ENCODE results near the gene ZNF184.
A peak's percentile ranks its signal among the peaks of the same experiment; 100 is the strongest.

ZNF184 gene

DNA sequence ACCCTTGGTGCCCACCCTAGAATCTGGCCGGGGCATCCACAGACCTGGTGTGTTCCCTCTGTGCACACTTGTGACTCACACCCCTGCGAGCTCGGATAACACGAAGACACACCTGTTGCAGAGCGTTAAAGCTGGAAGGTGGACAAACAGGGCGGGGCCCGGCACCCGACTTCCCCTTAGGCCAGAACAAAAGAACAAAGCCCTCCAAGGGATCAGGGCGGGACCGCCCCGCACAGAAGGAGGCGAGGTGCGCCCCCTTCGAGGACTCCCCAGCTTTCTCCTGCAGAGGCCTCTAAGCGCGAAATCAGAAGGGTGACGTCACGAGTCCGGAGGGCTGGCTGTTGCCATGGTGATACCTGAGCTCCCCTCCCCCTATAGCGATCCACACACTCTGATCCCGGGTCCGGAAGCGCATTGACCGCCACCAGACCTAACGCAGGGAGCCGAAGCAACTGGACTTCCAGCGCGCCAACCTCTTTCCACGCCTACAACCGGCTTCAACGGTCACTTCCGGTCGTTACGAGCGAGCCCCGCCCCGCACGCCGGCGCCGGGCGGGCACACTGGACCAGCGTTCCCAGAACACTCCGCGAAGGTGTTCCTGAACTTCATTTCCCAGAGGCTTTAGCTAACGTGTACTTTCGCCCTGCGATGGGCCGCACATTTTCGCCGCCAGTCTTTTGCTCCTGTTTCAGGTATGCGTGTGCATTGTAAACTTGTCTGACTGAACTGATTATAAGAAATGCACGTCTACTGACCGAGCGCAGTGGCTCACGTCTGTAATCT lies at the start of gene ZNF184:
Gene ZNF184, minus strand, starts transcription at position 489 of the 784 bp plus-strand sequence. CDS start 811 bp downstream, outside the sequence.
- DNase-seq: peak; percentile 79

DNA sequence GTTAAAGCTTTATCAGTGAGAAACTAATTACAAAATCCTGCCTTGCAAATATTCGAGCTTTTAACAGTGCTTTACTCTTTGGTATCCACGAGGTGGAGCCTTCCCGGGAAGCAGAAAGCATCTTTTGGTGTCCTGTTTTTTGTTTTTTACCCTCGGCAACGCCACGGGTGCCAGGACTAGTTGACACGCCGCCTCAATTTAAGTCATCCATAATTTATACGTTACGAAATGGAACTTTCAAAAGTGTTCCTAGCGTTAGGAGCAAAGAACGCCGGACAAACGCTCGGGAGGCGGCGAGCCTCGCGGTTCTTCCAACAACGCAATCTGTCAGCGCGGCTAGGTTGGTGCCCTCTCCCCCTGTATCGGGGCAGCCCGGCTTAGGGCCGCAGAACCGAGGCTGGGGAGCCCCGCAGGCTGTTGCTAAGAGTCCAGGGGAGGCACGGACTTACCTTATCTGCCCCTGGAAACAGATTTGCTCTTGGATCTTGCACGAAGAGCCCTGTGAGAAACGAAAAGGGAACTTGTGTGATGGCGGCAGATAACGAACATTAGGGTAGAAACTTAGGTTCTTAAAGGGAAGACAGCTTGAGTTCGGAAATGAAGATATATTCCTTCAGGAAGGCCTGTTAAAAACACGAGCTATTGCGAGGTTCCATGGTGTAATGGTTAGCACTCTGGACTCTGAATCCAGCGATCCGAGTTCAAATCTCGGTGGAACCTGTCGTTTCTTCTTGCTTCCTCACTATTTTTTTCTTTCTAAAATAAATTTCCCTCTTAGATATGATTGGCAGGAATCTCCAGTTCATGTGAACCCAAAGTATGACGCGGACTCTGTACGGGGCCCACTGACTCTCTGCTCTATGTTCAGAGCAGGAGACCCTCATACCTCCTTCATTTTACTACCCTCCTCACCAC lies 46.2 kb upstream of the ZNF184 start:
- DNase-seq: peak; percentile 29

DNA sequence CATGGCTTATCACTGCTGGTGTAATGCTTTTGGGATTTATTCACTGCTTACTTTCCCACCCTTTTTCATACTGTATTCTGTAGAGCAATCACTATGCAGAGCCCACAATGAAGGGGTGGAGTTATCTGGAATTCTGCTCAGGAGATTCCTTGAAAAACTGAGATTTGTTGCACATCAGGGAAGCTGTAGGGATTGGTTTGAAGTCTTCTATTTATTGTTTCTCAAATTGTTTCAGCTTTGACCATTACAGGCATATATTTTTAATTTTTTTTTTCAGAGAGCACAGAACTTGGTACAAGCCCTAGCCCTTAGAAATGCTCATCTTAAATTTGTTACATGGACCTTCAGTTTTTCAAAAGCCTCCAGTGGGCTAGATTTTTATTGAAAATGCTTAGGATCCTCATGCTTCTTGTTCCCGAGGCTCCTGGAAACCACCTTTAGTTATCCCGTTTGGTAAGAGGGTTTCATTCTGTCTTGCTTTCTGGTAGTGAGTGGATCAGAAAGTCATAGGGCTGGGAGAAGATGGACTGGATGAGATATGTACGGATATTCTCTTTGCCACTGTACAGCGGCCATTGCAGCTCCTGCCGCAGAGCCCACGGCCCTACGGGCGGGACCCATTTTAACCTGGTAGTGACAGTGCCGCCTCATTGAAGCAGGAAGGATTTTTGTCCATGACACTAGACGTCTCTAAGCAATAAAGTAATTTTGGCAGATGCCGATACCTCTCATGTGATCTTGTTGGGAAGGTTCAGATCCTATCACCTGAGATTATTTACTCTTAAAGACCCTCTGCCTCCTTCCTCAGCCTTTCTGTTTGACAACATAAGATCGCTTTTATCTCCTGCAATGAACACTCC lies 45.3 kb upstream of the ZNF184 start:
- DNase-seq: no peak

DNA sequence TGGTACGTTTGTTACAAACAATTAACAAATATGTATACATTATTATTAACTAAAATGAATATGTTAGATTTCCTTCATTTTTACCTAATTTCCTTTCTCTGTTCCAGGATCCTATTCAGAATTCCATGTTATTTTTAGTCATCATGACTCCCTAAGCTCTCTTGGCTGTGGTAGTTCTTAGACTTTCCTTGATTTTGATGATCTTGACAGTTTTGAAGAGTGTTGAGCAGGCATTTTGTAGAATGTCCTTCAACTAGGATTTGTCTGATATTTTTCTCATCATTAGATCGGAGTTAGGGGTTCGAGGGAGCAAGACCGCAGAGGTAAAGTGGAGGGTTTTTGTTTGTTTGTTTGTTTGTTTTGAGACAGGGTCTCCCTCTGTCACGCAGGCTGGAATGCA lies 44.3 kb upstream of the ZNF184 start:
- no peak for DNase-seq

DNA sequence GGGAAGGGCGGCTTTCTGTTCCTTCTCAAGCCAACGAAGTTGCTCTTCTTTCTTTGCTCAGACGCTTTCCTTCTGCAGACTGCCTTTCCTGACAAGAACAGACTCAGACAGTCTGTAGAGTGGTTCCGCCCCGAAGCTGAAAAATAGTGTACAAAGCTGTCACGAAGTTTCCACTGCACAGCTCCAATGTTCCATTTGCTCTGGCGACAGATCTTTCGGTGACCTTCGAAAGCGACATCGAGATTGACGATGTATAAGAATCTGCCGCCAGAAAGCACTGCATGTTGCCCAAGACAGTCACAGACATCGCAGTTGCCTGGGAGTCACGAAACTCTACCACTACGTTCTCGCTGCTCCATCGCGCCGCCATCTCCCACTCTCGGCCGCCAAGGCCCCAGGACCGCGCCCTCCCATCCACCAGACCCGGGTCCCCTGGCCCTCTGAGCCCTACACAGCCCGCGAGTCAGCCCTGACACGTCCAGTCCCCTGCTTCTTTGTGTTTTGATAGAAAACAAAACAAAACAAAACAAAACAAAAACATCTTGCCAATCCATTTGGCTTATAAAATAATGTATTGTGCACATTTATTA lies 42.1 kb upstream of the ZNF184 start:
- DNase-seq: no peak

DNA sequence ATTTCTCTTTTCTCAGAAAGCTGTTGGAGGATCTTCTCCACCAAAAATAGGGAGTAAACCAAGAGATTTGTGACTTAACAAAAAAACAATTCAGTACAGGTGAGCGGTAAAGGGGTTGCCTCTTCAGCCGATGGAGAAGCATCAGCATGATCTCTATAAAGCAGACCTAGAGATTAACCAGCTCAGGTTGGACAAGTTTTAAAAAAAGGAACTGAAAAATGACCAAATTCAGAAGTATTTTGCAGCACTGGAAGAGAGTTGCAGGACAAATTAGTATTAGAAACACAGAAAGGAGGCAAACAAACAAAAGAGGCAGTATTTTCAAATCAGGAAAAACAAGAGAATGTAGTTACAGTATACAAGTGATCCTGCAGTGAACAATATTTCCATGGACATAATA lies 39.6 kb upstream of the ZNF184 start:
- DNase-seq: no peak

DNA sequence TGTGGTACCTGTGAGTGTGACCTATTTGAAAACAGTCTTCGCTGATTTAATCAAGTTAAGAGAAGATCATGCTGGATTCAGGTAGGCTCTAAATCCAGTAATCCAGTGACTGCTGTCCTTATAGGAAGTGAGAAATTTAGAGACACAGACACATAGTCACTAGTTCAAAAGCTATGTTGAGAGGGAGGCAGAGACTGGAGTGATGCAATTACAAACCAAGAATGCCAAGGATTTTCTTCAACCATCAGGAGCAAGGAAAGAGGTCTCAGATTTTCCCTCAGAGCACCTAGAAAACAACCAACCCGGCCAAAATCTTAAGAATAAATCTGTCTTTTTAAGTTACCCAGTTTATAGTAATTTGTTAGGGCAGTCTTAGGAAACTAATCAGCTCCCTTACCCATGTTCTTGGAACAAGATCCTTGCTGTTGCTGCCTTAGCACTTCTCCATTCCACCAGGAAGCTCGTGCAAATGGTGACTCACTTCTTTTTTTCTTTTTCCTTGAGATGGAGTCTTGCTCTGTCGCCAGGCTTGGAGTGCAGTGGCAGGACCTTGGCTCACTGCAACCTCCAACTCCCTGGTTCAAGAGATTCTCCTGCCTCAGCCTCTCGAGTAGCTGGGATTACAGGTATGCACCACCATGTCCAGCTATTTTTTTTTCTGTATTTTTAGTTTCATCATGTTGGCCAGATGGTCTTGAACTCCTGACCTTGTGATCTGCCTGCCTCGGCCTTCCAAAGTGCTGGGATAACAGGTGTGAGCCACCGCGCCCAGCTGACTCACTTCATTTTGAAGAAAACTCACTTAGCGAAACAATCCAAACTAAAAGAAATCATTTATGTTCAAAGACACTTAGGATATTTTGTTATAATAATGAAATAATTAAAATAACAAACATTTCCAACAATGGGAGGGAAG lies 34.4 kb upstream of the ZNF184 start:
- no peak for DNase-seq

DNA sequence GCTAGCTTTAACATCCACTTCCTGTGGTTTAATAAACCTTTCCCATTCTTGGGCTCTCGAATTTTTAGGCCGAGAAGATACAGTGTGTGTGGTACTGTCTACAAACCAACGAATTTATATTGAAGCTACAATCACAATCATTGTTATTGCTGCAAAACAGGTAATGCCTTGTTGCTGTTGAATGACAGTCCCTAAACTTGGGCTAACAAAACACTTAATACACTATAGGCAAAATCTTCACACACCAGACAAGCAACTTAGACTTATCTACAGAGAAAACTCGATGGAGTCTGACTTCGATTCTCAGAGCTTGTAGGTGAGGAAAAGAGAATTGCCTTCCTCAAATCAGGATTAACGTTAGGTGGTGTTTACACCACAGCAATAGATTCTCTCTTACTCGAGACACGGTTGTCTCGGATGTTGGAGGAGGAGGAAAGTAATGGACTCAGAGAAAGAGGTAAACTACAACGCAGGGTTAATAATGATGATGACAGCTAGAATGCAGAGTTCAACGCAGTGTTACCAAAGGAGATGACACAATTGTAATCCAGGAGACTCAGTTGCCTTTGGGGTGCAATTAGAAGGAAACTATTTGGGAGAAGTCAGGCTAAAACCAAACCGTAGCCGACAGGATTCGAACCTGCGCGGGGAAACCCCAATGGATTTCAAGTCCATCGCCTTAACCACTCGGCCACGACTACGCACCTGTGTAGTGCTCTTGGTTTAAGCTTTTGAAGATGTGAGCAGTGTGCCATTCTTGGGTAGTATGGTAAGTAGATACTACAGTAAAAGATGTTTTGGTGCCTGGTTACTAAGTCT lies 32.5 kb upstream of the ZNF184 start:
- DNase-seq: peak; percentile 23

DNA sequence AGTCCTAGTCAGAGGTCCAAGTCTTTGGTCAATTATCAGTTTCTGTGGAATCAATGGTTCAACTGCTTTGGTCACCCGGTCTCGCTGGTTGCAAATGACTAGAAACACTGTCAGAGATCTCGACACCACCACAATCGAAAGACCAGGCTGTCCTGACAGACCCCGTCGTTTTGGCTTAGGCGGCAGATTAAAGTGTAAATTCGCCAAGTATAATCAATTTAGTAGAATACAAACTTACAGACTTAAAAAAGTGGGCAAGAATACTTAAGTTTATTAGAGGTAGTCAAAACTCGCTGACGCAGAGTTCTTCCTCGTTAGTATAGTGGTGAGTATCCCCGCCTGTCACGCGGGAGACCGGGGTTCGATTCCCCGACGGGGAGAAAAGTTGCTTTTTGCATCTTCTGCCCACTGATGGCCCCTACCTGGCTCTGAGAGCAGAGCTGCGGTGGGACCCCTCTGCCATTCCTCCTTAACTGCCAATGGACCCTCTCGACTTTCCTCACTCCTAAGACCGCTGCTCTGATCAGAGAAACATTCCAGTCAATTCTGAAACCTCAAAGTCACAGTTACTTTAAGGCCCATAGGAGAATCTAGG lies 30.6 kb upstream of the ZNF184 start:
- peak; percentile 53 for DNase-seq

DNA sequence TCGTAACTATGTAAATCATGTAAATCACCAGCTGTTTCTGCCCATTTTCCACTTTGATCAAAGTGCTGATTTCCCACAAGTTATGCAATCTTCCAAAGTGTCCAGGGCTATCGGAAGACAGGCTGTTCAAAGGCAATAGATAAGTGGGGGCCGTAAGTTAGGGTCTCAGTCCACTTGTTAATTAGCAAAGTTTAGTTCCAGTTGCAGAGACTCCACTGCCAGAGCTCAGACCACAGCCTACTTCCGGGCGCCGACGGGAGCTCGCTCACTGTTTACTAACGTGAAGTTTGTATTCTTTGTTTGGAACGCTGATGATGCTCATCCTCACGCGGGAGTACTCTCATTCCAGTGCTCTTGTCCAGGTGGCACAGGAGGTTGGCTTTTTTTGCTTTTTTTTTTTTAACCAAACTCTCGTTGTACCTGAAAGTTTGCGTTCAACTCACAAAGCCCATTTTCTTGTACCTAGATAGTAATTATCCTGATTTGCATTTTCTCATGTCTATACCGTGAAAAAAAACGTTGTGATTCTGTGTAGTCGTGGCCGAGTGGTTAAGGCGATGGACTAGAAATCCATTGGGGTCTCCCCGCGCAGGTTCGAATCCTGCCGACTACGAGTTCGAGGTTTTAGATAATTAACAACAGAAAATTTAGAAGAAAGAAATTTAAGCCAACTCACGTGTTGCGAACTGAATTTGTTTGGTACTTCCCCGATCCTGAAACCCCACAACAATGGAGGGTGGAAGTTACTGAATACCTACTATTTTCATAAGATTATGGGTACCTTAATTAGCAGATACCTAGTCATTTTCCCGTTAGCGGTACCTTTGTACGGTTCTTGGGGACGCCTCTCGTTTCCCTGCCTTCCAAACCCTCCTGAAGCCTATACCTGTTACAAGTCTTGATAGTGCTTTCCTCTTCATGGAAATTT lies 29.9 kb upstream of the ZNF184 start:
- DNase-seq: peak; percentile 30

DNA sequence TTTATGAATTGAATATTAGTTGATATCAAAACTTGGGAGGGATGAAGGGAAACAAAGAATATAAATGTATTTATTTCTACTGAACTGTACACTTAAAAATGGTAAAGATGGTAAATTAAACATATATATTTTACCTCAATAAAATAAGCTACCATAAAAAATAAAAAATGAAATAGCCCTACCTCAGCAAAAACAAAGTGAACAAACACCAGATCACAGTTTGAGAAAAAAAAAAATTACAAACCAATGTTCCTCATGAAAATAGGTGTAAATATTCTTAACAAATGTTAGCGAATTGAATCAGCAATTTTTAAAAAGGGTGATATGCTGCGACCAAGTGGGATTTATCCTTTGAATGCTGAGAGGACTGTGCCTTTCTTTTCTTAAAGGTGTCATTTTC lies 28.3 kb upstream of the ZNF184 start:
- no peak for DNase-seq

DNA sequence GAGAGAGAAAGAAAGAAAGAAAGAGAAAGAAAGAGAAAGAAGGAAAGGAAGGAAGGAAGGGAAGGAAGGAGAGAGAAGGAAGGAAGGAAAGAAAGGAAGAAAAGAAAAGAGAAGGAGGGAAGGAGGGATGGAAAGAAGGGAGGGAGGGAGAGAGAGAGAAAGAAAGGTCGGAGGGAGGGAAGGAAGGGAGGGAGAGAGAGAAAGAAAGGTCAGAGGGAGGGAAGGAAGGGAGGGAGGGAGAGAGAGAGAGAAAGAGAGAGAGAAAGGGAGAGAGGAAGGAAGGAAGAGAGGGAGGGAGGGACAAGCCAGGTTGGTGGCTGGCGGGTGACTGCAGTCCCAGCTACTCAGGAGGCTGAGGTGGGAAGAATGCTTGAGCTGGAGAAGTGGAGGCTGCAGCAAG lies 27.3 kb upstream of the ZNF184 start:
- no peak for DNase-seq

DNA sequence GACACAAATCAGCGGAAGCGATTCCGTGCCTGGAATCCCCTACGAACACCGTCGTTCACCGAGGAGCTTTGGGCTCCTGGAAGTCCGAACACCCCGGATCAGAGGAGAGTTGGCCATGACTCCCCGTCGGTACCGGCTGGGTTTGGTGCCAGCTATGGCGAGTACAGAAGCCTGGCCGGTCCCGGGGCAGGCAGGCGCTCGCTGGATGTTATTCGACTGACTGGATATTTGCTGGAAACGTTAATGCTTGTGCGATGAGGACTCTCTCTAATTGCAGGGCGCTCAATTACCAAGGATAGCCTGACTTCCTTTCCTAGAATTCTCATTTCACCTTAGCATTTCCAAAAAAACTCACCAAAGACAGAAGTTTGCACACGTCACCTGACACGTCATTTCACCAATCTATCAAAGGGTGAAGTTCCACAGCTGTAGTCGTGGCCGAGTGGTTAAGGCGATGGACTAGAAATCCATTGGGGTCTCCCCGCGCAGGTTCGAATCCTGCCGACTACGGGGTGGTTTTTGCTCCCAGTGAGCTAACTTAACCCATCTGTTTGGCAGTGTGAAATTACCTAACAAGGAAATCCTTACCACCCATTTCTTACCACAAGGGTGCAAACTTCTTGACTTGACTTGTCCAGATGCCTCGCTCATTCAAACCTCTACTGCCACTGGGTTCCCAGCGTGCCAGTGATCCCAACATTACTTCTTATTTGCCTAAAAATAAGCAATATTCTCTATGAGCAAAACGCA lies 22.7 kb upstream of the ZNF184 start:
- DNase-seq: no peak

DNA sequence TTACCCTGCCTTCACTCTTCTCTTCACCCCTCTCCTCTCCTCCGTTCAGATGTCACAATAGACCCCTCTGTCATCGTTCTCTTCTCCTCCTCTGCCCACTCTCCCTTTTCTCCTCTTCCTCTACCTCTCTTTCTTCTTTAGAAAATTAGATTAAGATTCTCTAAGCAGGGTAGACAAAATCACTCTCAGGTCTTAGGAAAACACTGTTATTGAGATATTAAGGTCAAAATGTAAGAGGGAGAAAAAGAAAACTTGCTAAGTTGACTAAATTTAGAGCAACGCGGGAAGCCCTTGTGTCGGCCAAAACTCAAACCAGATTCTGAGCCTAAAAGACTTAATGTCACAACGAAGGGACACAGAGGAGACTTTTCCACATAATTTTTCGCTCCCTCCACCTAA lies 22.1 kb upstream of the ZNF184 start:
- no peak for DNase-seq

DNA sequence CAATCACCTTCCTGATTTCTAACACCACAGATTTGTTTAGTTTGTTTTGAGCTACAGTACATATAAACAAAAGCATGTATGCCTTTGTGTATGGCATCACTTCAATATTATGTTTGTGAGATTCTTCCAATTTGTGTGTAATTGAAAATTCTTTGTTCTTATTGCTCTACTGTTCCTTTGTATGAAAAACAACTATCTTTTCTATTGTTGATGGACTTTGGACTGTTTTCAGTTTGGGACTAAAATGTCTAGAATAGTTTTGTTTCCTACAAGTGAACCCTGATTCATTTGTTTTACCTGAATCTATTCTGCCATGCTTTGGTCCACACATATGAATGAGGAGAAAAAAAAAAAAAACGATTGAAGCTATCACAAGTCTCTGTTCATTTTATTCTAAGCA lies 21.2 kb upstream of the ZNF184 start:
- no peak for DNase-seq

DNA sequence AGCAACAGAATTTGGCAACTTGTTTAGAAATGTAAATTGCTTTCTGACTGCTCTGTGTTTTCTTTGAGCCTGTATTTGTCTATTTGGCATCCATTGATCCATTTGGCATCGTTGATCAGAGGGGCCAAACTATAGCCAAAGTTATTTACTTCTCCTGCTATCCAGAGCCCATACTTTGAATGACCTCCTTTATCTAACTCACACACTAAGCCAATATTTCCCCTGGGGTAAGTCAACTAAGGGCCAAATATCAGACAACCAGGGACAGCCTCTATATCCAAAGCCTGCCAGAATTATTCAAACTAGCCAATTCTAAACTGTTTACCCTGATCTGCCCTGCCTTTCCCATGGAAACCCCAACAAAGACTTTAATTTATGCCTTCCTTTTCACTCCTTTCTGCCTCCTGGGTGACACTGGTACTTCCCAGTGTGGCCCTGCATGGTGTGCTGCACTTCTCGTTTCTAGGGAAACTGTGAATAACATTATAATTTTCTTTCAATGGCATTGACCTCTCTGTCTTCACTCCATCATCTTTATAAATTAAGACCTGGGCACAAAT lies 19.8 kb upstream of the ZNF184 start:
- DNase-seq: no peak

DNA sequence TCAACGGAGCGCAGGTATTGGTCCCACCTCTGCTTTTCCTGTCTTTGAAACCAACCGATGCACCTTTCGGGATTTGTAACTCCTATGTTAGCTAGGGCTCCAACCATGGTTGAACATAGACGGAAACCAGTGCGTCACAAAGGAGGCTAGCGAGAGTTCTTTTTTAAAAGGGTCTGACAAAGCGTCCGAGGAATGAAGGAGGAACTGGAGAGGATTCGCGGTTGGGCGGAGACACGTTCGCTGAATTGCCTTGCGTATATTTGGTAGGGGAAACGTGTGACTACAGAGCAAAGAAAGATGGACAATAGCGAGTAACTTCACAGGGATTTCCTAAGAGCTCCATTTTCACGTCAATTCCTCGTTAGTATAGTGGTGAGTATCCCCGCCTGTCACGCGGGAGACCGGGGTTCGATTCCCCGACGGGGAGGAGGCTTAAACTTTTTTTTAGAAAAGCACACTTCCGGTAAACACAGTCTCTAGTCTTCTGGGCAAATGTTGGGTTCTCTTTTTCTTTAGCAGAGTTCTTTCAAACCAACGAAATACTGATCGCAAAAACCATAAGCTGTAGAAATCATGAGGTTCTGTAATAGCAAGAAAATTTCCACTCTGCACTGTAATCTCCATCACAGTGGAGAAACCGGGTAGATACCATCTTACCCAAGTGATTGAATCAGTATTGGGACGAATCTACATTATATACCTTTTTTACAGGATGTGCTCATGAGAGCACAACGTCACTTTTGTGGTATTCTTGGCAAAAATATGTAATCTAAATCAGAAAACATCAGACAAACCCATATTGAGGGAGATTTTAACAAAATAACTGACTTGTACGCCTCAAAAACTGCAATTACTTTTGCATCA lies 6.6 kb upstream of the ZNF184 start:
- peak; percentile 80 for DNase-seq
